ENCODE data around the gene PRIMA1. TPM values are rescaled to one million over a fixed set of nuclear protein-coding genes. Genes with fewer than 3 reads are reported as not detected.
A peak's percentile ranks its signal among the peaks of the same experiment; 100 is the strongest.

Gene PRIMA1
- total RNA-seq, 1 donor = not detected

DNA sequence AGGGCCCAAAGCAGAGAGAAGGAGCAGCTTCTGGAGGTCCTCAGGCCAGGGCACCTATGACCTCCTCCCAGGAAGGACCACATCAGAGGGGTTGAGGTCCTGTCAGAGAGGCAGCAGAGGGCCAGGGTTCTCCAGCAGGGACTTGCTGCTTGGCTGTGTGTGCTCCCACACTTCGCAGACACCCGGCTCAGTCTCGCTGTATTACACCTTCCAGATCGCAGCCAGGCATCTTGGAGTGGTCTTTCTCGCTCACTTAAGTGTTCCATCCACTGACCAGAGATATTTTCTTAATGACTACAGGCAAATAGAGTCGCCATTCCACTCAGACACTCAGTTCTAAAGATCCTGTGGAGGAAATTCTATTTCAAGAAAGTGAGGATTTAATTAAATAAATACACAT is 84.3 kb downstream of the PRIMA1 start:
- H4K20me1 ChIP-seq (ENCODE audit: insufficient read depth, low read length) = no peaks in the 10 kb centered on the region
- TF ChIP-seq, protein P1, sequence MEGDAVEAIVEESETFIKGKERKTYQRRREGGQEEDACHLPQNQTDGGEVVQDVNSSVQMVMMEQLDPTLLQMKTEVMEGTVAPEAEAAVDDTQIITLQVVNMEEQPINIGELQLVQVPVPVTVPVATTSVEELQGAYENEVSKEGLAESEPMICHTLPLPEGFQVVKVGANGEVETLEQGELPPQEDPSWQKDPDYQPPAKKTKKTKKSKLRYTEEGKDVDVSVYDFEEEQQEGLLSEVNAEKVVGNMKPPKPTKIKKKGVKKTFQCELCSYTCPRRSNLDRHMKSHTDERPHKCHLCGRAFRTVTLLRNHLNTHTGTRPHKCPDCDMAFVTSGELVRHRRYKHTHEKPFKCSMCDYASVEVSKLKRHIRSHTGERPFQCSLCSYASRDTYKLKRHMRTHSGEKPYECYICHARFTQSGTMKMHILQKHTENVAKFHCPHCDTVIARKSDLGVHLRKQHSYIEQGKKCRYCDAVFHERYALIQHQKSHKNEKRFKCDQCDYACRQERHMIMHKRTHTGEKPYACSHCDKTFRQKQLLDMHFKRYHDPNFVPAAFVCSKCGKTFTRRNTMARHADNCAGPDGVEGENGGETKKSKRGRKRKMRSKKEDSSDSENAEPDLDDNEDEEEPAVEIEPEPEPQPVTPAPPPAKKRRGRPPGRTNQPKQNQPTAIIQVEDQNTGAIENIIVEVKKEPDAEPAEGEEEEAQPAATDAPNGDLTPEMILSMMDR (IDR thresholded peaks at IDR 0.05; ENCODE audit: extremely low read depth, low read depth, low read length) = no peak
- no peaks in the 10 kb centered on the region for H3K27me3 ChIP-seq (ENCODE audit: insufficient read depth, low read length)
- no peaks in the 10 kb centered on the region for H3K79me2 ChIP-seq (ENCODE audit: insufficient read depth, low read length)
- H3K4me1 ChIP-seq (ENCODE audit: insufficient read depth, low read length) = no peaks in the 10 kb centered on the region
- no peak overlapping the region for H3K4me2 ChIP-seq (ENCODE audit: insufficient read depth, low read length)
- DNase-seq (ENCODE audit: insufficient read length, low spot score, missing footprints) = peak; percentile 19
- no peak overlapping the region for H3K27ac ChIP-seq (ENCODE audit: low read depth, low read length)
- no peaks in the 10 kb centered on the region for H3K36me3 ChIP-seq (ENCODE audit: insufficient read depth, low read length)
- H2AFZ ChIP-seq (ENCODE audit: low read length) = no peak overlapping the region
- no peaks in the 10 kb centered on the region for H3K9me3 ChIP-seq (ENCODE audit: low read depth, low read length)
- H3K4me3 ChIP-seq (ENCODE audit: insufficient read depth, low read length) = no peak overlapping the region

DNA sequence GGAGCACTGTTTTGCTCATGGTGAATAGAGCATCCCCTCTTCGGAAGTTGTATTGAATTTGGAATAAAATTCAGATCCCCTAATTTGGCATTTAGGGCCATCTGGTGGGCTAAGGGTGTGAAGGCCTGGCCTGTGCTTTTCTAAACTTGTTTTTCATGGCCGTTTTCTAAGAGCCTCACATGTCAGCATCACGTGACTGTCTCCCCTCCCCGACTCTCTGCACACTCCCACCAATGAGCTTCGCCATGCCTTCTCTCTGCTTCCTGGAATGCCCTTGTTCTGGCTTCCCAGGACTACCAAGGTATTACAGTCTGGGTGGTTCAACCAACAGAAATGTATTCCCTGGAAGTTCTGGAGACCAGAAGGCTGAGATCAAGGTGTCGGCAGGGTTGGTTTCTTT is 85.3 kb downstream of the PRIMA1 start:
- no peaks in the 10 kb centered on the region for H3K4me1 ChIP-seq (ENCODE audit: insufficient read depth, low read length)
- H3K4me2 ChIP-seq (ENCODE audit: insufficient read depth, low read length) = no peak overlapping the region
- no peak overlapping the region for H2AFZ ChIP-seq (ENCODE audit: low read length)
- DNase-seq (ENCODE audit: insufficient read length, low spot score, missing footprints) = peak; percentile 19
- no peaks in the 10 kb centered on the region for H3K36me3 ChIP-seq (ENCODE audit: insufficient read depth, low read length)
- H3K79me2 ChIP-seq (ENCODE audit: insufficient read depth, low read length) = no peaks in the 10 kb centered on the region
- TF ChIP-seq, protein P1 (IDR thresholded peaks at IDR 0.05; ENCODE audit: extremely low read depth, low read depth, low read length) = no peak
- no peak overlapping the region for H3K27ac ChIP-seq (ENCODE audit: low read depth, low read length)
- H3K4me3 ChIP-seq (ENCODE audit: insufficient read depth, low read length) = no peak overlapping the region
- H3K9me3 ChIP-seq (ENCODE audit: low read depth, low read length) = no peaks in the 10 kb centered on the region
- H3K27me3 ChIP-seq (ENCODE audit: insufficient read depth, low read length) = no peaks in the 10 kb centered on the region
- no peaks in the 10 kb centered on the region for H4K20me1 ChIP-seq (ENCODE audit: insufficient read depth, low read length)

DNA sequence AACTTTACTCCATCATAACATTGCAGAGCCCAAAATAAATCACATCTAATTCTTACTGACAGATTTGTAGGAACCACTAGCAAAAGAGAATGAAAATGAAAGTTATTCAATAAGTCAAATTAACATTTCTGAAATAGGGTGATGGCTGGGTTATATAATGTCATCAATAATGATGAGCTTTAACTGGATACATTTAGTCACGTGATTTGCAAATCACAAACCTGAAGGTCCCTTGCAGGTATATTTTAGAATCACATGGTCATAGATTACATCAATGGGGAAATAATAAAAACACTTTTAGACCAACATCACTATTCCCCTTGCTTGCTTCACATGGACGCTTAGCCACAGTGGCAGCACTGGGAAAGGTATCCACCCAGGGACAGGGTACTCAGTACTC is 86.7 kb downstream of the PRIMA1 start:
- no peaks in the 10 kb centered on the region for H3K9me3 ChIP-seq (ENCODE audit: low read depth, low read length)
- H3K36me3 ChIP-seq (ENCODE audit: insufficient read depth, low read length) = no peaks in the 10 kb centered on the region
- no peak overlapping the region for H2AFZ ChIP-seq (ENCODE audit: low read length)
- H3K79me2 ChIP-seq (ENCODE audit: insufficient read depth, low read length) = no peaks in the 10 kb centered on the region
- no peak overlapping the region for H3K27ac ChIP-seq (ENCODE audit: low read depth, low read length)
- no peaks in the 10 kb centered on the region for H3K27me3 ChIP-seq (ENCODE audit: insufficient read depth, low read length)
- no peaks in the 10 kb centered on the region for H4K20me1 ChIP-seq (ENCODE audit: insufficient read depth, low read length)
- H3K4me2 ChIP-seq (ENCODE audit: insufficient read depth, low read length) = no peak overlapping the region
- DNase-seq (ENCODE audit: insufficient read length, low spot score, missing footprints) = no peak
- no peaks in the 10 kb centered on the region for H3K4me1 ChIP-seq (ENCODE audit: insufficient read depth, low read length)
- TF ChIP-seq, protein P1 (IDR thresholded peaks at IDR 0.05; ENCODE audit: extremely low read depth, low read depth, low read length) = no peak
- no peak overlapping the region for H3K4me3 ChIP-seq (ENCODE audit: insufficient read depth, low read length)

DNA sequence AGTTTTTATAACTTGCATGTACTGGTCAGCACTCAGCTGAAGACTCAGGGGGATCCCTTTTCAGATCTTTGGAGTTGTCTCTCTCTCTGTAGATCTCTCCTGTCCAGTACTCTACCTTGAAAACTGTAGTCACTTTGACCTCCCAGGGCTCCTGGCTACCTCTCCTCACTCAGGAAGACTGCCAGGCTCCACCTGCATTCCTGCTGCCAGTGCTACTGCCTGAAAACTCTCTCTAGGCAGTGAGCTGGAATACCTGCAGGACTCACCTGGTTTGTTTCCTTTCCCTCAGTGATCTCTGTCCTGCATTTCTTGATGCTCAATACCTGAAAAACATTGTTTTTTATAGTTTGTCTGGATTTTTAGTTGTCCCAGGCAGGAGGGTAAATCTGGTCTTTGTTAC is 87.4 kb downstream of the PRIMA1 start:
- no peak overlapping the region for H3K27ac ChIP-seq (ENCODE audit: low read depth, low read length)
- no peak for DNase-seq (ENCODE audit: insufficient read length, low spot score, missing footprints)
- no peak overlapping the region for H3K4me2 ChIP-seq (ENCODE audit: insufficient read depth, low read length)
- H3K36me3 ChIP-seq (ENCODE audit: insufficient read depth, low read length) = no peaks in the 10 kb centered on the region
- no peak overlapping the region for H3K4me3 ChIP-seq (ENCODE audit: insufficient read depth, low read length)
- no peaks in the 10 kb centered on the region for H3K79me2 ChIP-seq (ENCODE audit: insufficient read depth, low read length)
- no peaks in the 10 kb centered on the region for H4K20me1 ChIP-seq (ENCODE audit: insufficient read depth, low read length)
- H3K9me3 ChIP-seq (ENCODE audit: low read depth, low read length) = no peaks in the 10 kb centered on the region
- H3K4me1 ChIP-seq (ENCODE audit: insufficient read depth, low read length) = no peaks in the 10 kb centered on the region
- H3K27me3 ChIP-seq (ENCODE audit: insufficient read depth, low read length) = no peaks in the 10 kb centered on the region
- H2AFZ ChIP-seq (ENCODE audit: low read length) = no peak overlapping the region
- TF ChIP-seq, protein P1 (IDR thresholded peaks at IDR 0.05; ENCODE audit: extremely low read depth, low read depth, low read length) = no peak
